Measurements from ENCODE around the gene SMIM1. TPM values are rescaled to one million over a fixed set of nuclear protein-coding genes. Genes with fewer than 3 reads are reported as not detected.

Gene SMIM1
- total and polyA plus RNA-seq, 2 donors, result 7.7 TPM; not detected in 1

- H3K4me3 ChIP-seq (ENCODE audit: low read depth, low read length), result no peak overlapping the region
- H3K27ac ChIP-seq (ENCODE audit: low read depth), result no peak overlapping the region
- H3K4me1 ChIP-seq (ENCODE audit: insufficient read depth), result no peaks in the 10 kb centered on the region
- 70% methylated on average over 29 of the region's 29 CpGs for WGBS
- peaks cover 3% of the 10 kb centered on the region for H3K36me3 ChIP-seq (ENCODE audit: insufficient read depth)
- DNase-seq (ENCODE audit: extremely low spot score), result no peak
These were observed 39.3 kb upstream of the SMIM1 start for GRCh38 chr1:3733094-3733882.

- 82% methylated on average over 17 of the region's 17 CpGs for WGBS
- H3K27ac ChIP-seq (ENCODE audit: low read depth), result no peak overlapping the region
These were observed 38.5 kb upstream of the SMIM1 start for GRCh38 chr1:3733883-3734589.

GRCh38 chr1:3734602-3735001, 37.9 kb upstream of the SMIM1 start:
- Histone ChIP-seq H3K4me3 (ENCODE audit: low read depth, low read length) (no peak overlapping the region), H3K4me1 (ENCODE audit: insufficient read depth) (no peaks in the 10 kb centered on the region), H3K36me3 (ENCODE audit: insufficient read depth) (peaks cover 3% of the 10 kb centered on the region), H3K27ac (ENCODE audit: low read depth) (no peak overlapping the region)
- WGBS, result 92% methylated on average over 16 of the region's 16 CpGs
- DNase-seq (ENCODE audit: extremely low spot score), result no peak

More at GRCh38 chr1:3733883-3734589, 38.5 kb upstream of the SMIM1 start:
- no peaks in the 10 kb centered on the region for H3K4me1 ChIP-seq (ENCODE audit: insufficient read depth)
- H3K36me3 ChIP-seq (ENCODE audit: insufficient read depth), result peaks cover 3% of the 10 kb centered on the region
- DNase-seq (ENCODE audit: extremely low spot score), result no peak
- H3K4me3 ChIP-seq (ENCODE audit: low read depth, low read length), result no peak overlapping the region

GRCh38 chr1:3735027-3735681, 37.4 kb upstream of the SMIM1 start:
- 76% methylated on average over 12 of the region's 12 CpGs for WGBS
- no peak for DNase-seq (ENCODE audit: extremely low spot score)
- H3K36me3 ChIP-seq (ENCODE audit: insufficient read depth), result peaks cover 3% of the 10 kb centered on the region
- no peak overlapping the region for H3K4me3 ChIP-seq (ENCODE audit: low read depth, low read length)
- no peak overlapping the region for H3K27ac ChIP-seq (ENCODE audit: low read depth)
- no peaks in the 10 kb centered on the region for H3K4me1 ChIP-seq (ENCODE audit: insufficient read depth)

- H3K4me1 ChIP-seq (ENCODE audit: insufficient read depth), result no peaks in the 10 kb centered on the region
- H3K27ac ChIP-seq (ENCODE audit: low read depth), result no peak overlapping the region
- WGBS, result 79% methylated on average over 13 of the region's 13 CpGs
- H3K36me3 ChIP-seq (ENCODE audit: insufficient read depth), result peaks cover 3% of the 10 kb centered on the region
- H3K4me3 ChIP-seq (ENCODE audit: low read depth, low read length), result no peak overlapping the region
- no peak for DNase-seq (ENCODE audit: extremely low spot score)
These were observed 36.9 kb upstream of the SMIM1 start for GRCh38 chr1:3735688-3736087.

GRCh38 chr1:3736131-3736561, 36.4 kb upstream of the SMIM1 start:
- no peak overlapping the region for H3K4me3 ChIP-seq (ENCODE audit: low read depth, low read length)
- 89% methylated on average over 13 of the region's 13 CpGs for WGBS
- H3K4me1 ChIP-seq (ENCODE audit: insufficient read depth), result no peaks in the 10 kb centered on the region
- no peak overlapping the region for H3K27ac ChIP-seq (ENCODE audit: low read depth)
- no peak for DNase-seq (ENCODE audit: extremely low spot score)
- H3K36me3 ChIP-seq (ENCODE audit: insufficient read depth), result peaks cover 3% of the 10 kb centered on the region

- peaks cover 3% of the 10 kb centered on the region for H3K36me3 ChIP-seq (ENCODE audit: insufficient read depth)
- DNase-seq (ENCODE audit: extremely low spot score), result no peak
- WGBS, result 88% methylated on average over 14 of the region's 14 CpGs
- H3K4me1 ChIP-seq (ENCODE audit: insufficient read depth), result no peaks in the 10 kb centered on the region
- H3K27ac ChIP-seq (ENCODE audit: low read depth), result no peak overlapping the region
- H3K4me3 ChIP-seq (ENCODE audit: low read depth, low read length), result no peak overlapping the region
These were observed 35.8 kb upstream of the SMIM1 start for GRCh38 chr1:3736708-3737107.

- Histone ChIP-seq H3K4me1 (ENCODE audit: insufficient read depth) (no peaks in the 10 kb centered on the region), H3K36me3 (ENCODE audit: insufficient read depth) (peaks cover 3% of the 10 kb centered on the region), H3K4me3 (ENCODE audit: low read depth, low read length) (no peak overlapping the region), H3K27ac (ENCODE audit: low read depth) (no peak overlapping the region)
- DNase-seq (ENCODE audit: extremely low spot score), result no peak
- 92% methylated on average over 12 of the region's 12 CpGs for WGBS
These were observed 33.6 kb upstream of the SMIM1 start for GRCh38 chr1:3738943-3739342.

- no peaks in the 10 kb centered on the region for H3K4me1 ChIP-seq (ENCODE audit: insufficient read depth)
- peaks cover 3% of the 10 kb centered on the region for H3K36me3 ChIP-seq (ENCODE audit: insufficient read depth)
- no peak for DNase-seq (ENCODE audit: extremely low spot score)
- no peak overlapping the region for H3K27ac ChIP-seq (ENCODE audit: low read depth)
- no peak overlapping the region for H3K4me3 ChIP-seq (ENCODE audit: low read depth, low read length)
- WGBS, result 80% methylated on average over 9 of the region's 9 CpGs
These were observed 32.5 kb upstream of the SMIM1 start for GRCh38 chr1:3740042-3740441.

GRCh38 chr1:3740752-3741151, 31.8 kb upstream of the SMIM1 start:
- Histone ChIP-seq H3K27ac (ENCODE audit: low read depth) (no peak overlapping the region), H3K4me3 (ENCODE audit: low read depth, low read length) (no peak overlapping the region), H3K4me1 (ENCODE audit: insufficient read depth) (no peaks in the 10 kb centered on the region), H3K36me3 (ENCODE audit: insufficient read depth) (peaks cover 3% of the 10 kb centered on the region)
- DNase-seq (ENCODE audit: extremely low spot score), result no peak
- WGBS, result 96% methylated on average over 13 of the region's 13 CpGs

GRCh38 chr1:3741566-3742438, 30.7 kb upstream of the SMIM1 start:
- DNase-seq (ENCODE audit: extremely low spot score), result no peak
- H3K4me1 ChIP-seq (ENCODE audit: insufficient read depth), result no peaks in the 10 kb centered on the region
- no peak overlapping the region for H3K4me3 ChIP-seq (ENCODE audit: low read depth, low read length)
- H3K27ac ChIP-seq (ENCODE audit: low read depth), result no peak overlapping the region
- H3K36me3 ChIP-seq (ENCODE audit: insufficient read depth), result no peaks in the 10 kb centered on the region
- WGBS, result 90% methylated on average over 22 of the region's 22 CpGs

- Histone ChIP-seq H3K4me1 (ENCODE audit: insufficient read depth) (no peaks in the 10 kb centered on the region), H3K4me3 (ENCODE audit: low read depth, low read length) (no peak overlapping the region), H3K27ac (ENCODE audit: low read depth) (no peak overlapping the region), H3K36me3 (ENCODE audit: insufficient read depth) (no peaks in the 10 kb centered on the region)
- DNase-seq (ENCODE audit: extremely low spot score), result no peak
- WGBS, result 89% methylated on average over 24 of the region's 24 CpGs
These were observed 29.9 kb upstream of the SMIM1 start for GRCh38 chr1:3742439-3743298.

All from urinary bladder (tissue), 4 donors.